Hematopoietic multipotent progenitor cell treated with erythropoietin and hydrocortisone succinate and interleukin-3 and kit ligand, for 8 days (in vitro differentiated cells): ENCODE measurements around the gene ACAA1.
"Not testable (repeated sequence)": the region's sequence is repeated elsewhere in the genome, so short reads cannot be mapped to it uniquely, and the experiment has no call there.

ENCODE experiments used
- DNase-seq: peaks from one replicate; pipeline ENCODE4 v3.0.0-alpha.2; 2015

The ACAA1 gene

DNA sequence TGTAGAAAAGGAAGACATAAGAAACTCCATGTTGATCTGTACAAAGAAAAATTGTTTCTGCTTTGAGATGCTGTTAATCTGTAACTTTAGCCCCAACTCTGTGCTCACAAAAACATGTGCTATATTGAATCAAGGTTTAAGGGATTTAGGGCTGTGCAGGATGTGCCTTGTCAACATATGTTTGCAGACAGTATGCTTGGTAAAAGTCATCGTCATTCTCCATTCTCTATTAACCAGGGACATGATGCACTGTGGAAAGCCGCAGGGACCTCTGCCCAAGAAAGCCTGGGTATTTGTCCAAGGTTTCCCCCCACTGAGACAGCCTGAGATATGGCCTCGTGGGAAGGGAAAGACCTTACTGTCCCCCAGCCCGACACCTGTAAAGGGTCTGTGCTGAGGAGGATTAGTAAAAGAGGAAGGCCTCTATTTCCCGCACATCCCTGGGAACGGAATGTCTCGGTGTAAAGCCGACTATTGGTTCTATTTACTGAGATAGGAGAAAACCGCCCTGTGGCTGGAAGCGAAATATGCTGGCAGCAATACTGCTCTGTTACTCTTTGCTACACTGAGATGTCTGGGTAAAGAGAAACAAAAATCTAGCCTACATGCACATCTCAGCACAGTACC, 2.3 kb downstream of the ACAA1 start:
- not testable (repeated sequence) for DNase-seq

DNA sequence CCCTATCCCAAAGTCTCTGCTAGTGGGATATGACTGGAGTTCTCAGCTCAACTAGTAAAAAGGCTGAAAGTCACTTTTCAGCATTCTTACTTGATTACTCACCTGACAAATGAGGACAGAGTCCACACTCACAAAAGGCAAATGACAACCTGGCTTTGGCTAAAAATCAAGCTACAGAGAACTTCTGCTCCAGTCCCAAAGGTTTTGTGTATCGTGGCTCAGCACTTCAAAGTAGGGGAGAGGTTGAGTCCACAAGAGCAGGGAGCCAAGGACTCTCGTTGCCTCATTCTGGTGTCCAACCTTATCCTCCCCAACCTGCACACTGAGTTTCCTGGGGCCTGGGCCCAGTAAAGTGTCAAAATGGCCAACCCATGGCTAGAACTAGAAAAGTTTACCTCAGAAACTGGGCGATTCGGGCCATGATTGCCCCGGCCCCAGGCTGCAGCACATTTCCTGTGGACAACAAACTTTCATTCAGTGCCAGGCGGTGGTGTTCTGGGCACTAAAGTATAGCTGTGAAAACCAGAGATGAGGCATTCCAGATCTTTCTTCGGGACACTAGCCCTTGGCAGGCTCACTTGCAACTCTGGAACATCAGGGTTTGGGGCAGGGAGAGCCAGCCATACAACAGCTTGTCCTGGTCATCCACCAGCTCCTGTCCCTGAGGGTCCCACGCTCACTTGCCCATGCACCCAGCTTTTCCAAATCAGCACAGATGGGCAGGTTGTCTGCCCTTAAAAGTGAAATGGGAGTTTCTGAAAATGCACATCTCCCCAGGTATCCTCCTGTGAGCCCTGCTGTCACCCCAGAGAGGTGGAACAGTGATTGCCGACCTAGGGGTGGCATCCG, 3.1 kb downstream of the ACAA1 start:
- DNase-seq: no peak

DNA sequence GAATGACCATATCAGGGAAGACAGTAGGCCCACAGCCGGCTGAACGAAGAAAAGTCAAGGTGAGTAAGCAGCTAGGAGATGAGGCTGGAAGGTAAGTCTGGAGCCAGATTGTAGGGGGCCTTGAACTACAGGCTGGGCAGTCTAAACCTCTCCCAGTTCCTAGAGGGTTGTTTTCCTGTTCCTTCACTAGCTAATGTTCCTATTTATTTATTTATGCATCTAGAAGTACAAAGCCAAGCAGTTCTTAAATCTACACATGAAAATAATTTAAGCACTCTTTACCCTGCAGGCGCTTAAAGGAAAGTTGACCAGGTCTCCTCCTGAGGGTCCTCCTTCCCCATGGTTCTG, 3.7 kb downstream of the ACAA1 start:
- DNase-seq: no peak

DNA sequence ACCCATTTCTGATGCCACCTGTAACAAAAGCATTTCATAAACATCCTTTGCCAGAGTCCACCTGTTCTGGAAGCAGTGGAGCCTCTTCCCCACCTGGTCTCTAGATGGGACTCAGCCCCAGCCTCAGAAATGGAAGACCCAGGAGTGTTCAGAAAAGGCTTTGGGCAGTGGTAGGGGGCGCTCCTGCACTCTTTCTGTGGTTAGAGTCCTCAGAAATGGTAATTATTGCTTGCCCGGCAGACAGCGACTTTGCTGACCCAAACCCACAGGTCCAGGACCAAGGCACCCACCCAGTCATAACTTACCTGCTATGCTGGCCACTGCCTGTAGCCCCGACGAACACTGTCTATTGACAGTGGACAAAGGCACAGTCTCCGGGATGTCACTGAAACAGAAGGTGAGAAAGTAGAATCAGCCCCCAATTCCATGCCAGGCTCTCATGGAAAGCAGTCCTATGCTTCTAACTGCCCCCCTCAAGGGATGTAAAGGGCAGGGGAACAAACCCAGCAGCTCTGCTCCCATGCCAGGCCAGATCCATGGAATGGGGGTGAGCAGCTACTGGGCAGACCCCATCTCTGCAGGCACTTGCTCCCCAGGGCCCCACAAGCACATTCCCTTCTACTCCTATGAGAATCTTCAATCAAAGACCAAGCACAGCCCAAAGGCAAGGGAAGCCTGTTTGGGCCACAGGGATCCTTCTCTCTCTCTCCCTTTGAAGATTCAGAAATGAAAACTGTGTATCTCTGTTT, 5.1 kb downstream of the ACAA1 start:
- DNase-seq: peak; percentile 51

DNA sequence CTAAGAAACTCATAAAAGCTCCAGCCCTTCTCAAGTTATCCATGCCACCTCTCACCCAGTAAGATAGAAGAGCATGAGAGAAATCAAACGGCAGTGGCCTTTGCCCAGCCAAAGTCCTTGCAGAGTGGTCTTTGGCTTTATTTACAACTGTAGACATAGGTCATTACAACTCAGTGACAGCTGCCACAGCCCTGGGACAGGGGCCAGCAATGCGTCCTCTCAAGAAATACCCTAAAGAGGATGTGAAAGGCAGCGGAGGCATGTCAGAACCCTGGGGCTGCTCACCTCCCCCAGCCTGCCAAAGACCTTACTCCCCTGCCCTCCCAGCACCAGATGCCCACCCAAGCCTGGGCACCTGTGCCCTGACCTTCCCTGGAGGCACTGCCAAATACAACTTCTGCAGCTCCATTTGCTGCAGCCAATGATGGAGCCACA, 6.3 kb downstream of the ACAA1 start:
- no peak for DNase-seq

DNA sequence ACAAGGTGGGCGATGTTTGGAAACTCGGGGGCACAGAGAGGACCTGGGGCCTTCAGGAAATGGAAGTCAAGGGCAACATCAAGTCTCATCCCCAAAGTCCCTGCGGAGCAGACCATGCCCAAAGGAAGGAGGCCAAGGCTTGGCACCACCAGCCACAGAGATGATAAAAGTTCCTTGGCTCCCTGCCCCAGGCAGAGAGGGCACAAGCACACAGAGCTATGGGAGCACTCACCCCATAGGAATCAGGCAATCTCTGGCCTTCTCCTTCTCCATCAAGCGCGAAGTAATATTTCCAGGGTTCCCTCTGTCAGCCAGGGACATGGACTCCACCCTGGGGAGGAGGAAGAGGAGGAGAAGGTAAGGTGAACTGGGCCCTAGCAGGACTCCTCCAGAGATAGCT, 7.9 kb downstream of the ACAA1 start:
- DNase-seq: no peak

DNA sequence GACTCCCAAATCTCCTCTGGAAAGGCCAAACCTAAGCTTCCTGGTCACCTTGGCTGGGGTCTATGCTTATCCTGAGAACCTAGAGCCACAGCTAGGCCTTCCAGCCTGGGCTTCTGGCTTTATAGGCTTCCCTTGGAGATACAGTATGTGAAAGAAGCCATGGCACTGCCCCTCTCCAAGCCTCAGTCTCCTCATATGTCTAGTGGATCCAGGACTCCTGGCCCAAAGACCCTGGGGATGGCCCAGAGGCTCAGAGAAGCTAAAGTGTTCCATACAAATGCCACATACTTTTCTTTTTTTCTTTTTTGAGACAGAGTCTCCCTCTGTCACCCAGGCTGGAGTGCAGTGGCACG, 8.6 kb downstream of the ACAA1 start:
- no peak for DNase-seq

DNA sequence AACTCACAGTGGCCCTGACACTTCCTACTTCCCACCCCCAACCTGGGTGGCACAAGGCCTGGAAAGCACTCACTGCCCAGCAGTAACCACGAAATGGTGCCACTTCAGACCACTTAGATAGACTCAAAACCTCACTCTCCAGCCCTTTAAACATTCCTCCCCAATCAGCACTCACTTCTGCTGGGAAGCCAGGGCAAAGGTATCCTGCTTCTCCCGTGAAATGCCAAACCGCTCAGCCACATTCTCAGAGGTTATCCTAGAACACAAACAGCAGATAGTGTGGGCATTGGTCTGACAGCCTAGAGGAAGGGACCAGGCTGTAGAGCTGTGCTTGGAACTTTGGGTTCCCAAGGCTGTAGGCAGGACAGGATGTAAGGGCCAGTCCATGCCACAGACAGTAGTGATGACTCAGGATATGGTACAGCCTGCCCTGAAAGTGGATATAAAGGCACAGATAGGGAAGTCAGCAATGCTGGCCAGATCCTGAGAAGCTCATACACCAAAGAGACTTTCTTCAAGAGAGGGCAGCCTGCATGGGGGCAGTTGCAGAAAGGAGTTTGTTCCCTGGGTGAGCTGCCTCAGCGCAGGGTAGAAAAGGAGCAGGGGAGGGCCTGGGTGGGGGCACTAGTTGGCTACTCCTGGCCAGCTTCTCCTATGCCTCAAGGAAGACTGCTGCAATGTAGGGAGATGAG, 9.2 kb downstream of the ACAA1 start:
- DNase-seq: no peak

DNA sequence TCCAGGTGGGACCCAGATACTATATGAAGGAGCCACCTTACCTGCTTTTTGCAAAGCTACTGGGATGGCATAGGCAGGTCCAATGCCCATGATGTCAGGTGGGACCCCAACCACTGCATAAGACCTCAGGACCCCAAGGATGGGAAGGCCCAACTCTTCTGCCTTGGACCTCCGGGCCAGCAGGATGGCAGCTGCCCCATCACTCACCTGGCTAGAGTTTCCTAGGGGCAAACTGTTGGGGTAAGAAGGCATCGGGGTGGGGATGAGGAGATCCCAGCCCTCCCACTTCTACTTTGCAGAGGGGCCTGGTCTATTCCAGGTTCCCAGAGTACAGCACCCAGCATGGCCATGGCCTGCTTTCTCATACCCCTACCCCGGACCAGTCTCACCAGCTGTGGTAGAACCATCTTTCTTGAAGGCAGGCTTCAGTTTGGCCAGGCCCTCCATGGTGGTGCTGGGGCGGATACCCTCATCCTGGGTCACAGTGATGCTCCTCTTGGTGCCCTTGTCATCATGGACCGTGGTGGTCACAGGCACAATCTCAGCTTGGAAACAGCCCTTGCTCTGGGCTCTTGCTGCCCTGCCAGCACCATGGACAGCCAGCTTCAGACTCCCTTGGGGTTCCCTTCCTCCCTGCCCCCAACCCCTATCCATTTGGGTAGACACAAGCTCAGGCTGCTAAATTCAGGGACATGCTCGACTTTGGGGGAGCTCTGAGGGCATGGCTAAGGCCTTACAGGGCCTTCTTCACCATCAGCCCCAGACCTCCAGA, 10.6 kb downstream of the ACAA1 start:
- no peak for DNase-seq

DNA sequence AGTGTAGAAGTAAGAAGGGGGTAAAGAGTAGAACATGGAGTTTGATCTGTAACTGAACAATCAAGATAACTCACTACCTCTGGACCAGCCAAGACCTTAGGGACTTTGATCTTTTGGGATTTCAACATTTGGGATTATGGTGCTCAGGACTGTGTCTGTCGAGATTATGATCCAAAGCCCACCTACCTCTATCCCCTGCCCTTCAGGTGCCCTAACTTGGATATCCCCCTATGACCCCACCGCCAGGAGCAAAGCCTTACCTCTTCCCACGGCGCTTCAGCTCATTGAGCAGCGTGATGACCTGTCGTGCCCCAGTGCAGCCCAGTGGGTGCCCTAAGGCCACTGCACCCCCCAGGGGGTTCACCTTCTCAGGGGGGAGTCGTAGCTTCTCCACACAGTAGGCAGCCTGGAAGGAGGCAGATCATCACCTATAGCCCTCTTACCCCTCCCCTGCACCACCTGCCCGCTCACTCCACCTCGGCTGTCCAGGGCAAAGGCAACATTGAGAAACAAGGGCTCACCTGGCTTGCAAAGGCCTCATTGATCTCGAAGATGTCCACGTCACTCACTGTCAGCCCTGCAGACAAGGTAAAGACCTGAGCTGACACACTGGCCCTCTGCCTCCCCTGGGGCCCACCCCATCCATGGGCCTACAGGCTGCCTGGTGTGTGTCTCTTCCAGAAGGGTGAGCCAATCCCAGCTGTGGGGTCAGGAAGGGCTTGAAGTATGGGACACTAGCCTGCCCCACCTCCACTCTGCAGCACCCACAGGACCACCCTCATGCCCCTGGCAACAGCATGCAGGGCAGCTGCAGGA, 11.4 kb downstream of the ACAA1 start:
- DNase-seq: no peak

DNA sequence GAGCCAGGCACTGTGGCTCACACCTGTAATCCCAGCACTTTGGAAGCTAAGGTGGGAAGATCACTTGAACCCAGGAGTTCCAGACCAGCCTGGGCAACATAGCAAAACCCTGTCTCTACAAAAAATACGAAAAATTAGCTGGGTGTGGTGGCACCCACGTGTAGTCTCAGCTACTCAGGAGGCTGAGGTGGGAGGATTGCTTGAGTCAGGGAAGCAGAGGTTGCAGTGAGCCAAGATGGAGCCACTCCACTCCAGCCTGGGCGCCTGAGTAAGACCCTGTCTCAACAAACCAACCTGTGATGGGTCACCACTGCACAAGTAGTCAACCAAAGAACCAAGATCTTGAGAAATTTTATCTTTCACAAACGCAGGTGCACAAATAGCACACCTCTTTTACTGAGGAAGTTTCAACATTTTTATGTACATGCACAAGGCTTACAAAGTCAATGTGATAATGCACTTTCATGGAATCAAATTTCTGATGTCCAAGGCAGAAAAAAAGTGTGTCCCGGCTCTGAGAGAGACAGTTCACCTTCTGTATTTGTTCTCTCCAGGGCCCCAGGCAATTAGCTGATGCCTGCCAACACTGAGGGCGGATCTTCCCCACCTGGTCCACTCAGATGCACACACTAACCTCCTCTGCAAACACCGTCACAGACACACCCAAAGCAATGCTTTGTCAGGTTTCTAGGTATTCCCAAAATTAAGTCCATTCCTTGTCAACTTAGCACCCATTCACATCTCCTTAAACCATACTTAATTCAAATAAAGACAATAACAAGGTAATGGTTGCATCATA, 12.4 kb downstream of the ACAA1 start:
- DNase-seq: no peak

DNA sequence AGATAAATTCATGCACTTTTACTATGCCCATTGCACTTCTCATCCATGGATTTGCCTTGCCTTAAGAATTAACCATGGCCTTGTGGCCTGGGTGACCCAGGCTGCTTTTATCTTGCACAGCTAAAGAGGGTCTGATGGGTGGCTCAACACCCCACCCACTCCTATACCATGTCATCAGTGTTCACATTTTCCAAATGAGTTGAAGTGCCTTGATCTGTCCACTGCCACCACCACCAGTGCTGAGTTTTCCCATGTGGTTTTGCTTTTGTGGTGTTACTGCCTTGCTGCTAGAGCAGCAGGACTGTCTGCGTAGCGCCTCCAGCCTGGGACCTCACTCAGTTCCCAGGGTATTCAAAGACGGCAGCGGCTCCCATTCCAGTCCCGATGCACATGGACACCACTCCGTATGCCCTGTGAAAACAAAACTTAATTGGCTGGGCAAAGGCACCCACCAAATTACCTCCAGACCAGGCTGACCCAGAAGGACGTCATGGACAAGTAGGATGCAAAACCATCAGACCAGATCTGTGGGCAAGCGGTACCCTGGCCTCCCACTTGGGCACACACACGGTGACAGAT, 14.1 kb downstream of the ACAA1 start:
- no peak for DNase-seq

DNA sequence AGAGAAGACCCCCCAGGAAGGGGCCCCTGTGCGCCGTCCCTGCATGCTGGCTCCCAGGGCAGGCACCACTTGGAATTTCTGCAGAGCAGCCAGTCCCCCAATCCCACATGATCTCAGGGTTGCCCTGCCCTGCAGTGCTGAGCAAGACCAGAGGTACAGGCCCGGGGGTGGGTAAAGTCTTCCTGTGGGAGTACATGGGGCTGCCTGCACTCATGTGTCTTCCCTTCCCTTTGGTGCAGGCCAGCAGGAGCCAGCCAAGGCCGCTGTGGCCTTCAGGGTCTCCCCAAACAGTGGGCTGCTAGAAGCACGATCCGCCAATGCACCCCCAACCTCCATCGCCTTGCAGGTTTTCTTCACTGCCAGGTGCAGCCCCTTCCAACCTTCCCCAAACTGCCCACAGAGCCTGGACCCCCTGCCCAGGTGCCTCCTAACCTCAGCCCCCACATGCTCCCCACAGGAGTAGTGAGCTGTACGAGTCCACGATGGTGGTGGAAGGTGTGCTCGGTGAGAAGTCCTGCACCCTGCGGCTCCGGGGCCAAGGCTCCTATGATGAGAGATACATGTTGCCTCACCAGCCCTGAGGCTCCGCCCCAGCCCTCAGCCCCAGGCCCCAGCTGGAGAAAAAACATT, 15.0 kb downstream of the ACAA1 start:
- no peak for DNase-seq

DNA sequence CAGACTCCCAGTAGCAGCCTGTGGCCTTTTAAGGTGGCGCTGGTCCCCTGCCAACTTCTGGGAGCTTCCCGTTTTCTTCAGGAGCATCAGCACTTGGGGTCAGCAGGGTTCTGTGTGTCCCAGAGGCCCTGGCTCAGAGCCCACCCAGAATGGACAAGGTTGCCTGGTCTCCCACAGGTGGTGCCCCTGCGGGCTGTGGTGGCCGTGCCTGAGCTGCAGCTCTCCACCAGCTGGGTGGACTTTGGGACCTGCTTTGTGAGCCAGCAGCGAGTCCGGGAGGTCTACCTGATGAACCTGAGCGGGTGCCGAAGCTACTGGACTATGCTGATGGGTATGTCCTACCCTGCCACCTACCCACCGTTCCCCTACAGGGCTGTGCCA, 15.5 kb downstream of the ACAA1 start:
- DNase-seq: no peak

DNA sequence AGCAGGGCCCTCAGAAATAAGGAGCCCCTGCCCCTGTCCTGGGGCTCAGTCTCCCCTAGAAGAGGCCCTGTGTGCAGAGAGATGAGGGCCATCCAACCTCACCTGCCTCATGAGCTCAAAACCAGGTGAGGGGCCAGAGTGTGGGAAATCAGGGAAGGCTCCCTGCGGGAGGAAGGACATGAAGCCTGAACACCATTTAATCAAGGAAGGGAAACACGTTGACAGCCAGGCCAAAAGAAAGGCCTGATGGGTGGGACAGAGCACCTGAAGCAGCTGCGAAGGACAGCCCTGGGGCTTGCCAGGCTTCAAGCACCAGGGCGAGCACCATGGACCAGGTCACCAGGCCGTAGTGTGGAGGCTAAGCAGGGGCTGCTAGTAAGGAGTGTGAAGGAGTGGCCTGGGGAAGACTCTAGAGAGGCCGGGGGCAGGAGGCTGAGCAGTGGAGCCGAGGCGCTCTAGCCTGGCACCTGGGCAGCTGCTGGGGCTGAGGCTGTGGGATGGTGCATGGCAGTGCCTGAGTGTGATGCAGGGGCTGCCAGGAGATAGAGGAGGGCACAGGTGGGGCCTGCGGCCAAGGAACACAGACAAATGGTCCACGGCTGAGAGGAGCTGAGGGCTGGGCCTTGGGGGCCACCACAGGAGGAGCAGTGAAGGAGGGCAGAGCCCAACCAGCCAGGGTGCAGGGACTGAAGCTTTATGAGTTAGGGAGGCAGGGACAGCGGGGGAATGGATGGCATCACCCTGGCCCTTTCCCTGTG, 16.1 kb downstream of the ACAA1 start:
- DNase-seq: no peak

DNA sequence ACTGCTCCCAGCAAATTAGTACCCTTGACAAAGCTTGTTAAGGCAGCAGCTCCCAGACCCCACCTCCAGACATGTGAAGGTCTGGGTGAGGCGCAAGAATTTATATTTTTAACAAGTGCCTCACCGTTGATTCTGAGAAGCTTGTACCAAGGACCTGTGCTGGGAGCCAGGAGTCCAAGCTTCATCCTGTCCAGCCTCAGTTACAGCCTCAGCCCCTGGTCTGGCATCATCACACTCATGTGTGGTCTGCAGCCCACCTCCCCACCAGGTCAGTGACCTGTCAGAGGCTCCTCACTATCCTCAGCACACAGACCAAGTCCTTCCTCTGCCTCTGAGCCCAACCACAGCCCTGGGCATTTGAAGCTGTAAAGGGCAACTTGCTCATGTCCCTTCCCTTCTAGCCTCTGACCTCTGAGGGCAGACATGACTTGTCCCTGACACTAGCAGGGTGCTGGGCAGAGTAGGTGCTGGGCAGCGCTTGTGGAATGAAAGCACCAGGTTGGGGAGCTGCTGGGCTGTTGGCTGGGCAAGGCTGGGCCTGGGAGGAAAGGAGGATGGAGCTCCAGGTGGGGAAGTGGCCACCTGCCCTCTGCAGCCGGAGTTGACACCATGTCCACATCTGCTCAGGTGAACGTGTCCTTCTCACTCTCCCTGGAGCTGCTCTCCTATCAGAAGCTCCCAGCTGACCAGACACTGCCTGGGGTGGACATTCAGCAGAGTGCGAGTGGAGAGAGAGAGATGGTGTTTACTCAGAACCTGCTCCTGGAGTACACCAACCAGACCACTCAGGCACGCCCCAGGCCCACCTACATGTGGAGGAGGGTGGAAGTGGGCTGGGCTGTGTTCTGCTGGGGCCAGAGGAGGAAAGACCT, 16.9 kb downstream of the ACAA1 start:
- no peak for DNase-seq

DNA sequence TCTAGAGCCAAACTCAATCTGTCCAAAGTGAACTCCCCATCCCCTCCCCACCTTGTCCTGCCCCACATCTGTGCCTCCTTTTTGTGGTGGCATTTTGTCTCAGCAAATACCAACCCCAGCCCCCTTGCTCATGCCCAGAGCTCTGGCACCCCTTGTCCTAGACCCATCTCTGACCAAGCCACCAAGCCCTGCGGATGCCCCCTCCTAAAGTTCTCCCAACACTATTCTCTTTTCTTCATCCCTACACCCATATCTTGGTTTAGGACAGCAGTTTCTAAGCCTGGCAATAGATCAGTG, 17.7 kb downstream of the ACAA1 start:
- DNase-seq: no peak
